A549 (cell line): ENCODE measurements around the gene DIP2A.
"Not testable (repeated sequence)": the region's sequence is repeated elsewhere in the genome, so short reads cannot be mapped to it uniquely, and the experiment has no call there.

ENCODE experiments used
- E2F6 ChIP-seq: IDR thresholded peaks from 2 replicates; pipeline ENCODE4 v1.6.1; 2012; ENCODE audit warnings: low read depth, borderline replicate concordance
- FOSB ChIP-seq: fragments of 250-450 bp; sonication (Bioruptor Pico); IDR thresholded peaks from 2 replicates; pipeline ENCODE4 v1.5.0; 2020; ENCODE audit warnings: mild to moderate bottlenecking, moderate library complexity

DNA sequence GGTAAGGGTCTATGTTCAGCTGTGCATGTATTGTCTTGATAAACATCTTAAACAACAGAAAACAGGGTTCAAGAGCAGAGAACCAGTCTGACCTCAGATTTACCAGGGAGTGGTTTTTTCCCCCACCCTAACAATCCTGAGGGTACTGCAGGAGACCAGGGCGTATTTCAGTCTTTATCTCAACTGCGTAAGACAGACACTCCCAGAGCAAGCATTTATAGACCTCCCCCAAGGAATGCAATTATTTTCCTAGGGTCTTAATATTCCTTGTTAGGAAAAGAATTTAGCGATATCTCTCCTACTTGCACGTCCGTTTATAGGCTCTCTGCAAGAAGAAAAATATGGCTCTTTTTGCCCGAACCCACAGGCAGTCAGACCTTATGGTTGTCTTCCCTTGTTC is 9.8 kb upstream of the DIP2A start:
- TF ChIP-seq FOSB (CRISPR knock-in tag); E2F6: not testable (repeated sequence)
